Skin of body (tissue), 1 donor: Measurements from ENCODE around the gene TNIP2. TPM values are rescaled to one million over a fixed set of nuclear protein-coding genes. Genes with fewer than 3 reads are reported as not detected.

Experiments used
- total RNA-seq: library from RNA; depleted of rRNA; stranded (reverse); fragments of >200 nt; gene quantifications from one replicate; pipeline ENCODE4 v1.2.3, GENCODE V29; 2014

Gene TNIP2
- total RNA-seq, 1 donor from 2014 or later, result 12.4 TPM

Other genes starting within 250 kb of the TNIP2 start
- gene FAM193A, start 219.7 kb downstream of the TNIP2 start, total RNA-seq, result 19.3 TPM
- 29.4 TPM for gene SH3BP2, start 36.7 kb upstream of the TNIP2 start, total RNA-seq
- 159 TPM for gene ADD1, start 87.5 kb upstream of the TNIP2 start, total RNA-seq
- 11.2 TPM for gene NOP14, start 207.1 kb upstream of the TNIP2 start, total RNA-seq
- gene GRK4, start 207.2 kb upstream of the TNIP2 start, total RNA-seq, result 7.5 TPM